SU-DHL-6 (cell line): ENCODE measurements around the gene SARDH.

Source experiments
- H2AFZ ChIP-seq: fragments of 200-600 bp; sonication (generic); 2 replicates; pipeline ENCODE4 v1.6.1; 2014; ENCODE audit warnings: low read depth, mild to moderate bottlenecking, moderate library complexity, mixed read lengths, antibody characterized with exemption, low read length; ENCODE audit not compliant: severe bottlenecking
- H3F3A ChIP-seq: fragments of 200-600 bp; shearing (Covaris generic); 2 replicates; pipeline ENCODE4 v1.6.0; 2016; ENCODE audit warnings: antibody characterized with exemption, mild to moderate bottlenecking; ENCODE audit not compliant: insufficient read depth
- H3K27ac ChIP-seq: fragments of 200-600 bp; sonication (generic); 2 replicates; pipeline ENCODE4 v1.5.1; 2016; ENCODE audit warnings: low read depth, mild to moderate bottlenecking, low read length, moderate library complexity, mixed read lengths
- H3K27me3 ChIP-seq: fragments of 200-600 bp; sonication (generic), shearing (Covaris generic); 2 replicates; pipeline ENCODE4 v1.6.0; 2014; ENCODE audit warnings: mild to moderate bottlenecking, low read length
- H3K36me3 ChIP-seq: fragments of 200-600 bp; sonication (generic); 2 replicates; pipeline ENCODE4 v1.6.1; 2014; ENCODE audit warnings: mild to moderate bottlenecking, low read length, mixed read lengths
- H3K4me2 ChIP-seq: fragments of 300-600, 200-600 bp; shearing (Covaris generic), sonication (generic); 2 replicates; pipeline ENCODE4 v1.6.0; 2014; ENCODE audit warnings: low read length, low read depth, mild to moderate bottlenecking; ENCODE audit not compliant: poor library complexity, severe bottlenecking
- H3K4me3 ChIP-seq: fragments of 200-600 bp; sonication (generic); 2 replicates; pipeline ENCODE4 v1.5.1; 2014; ENCODE audit warnings: antibody characterized with exemption, low read length, mild to moderate bottlenecking, mixed read lengths; ENCODE audit not compliant: insufficient read depth, poor library complexity, severe bottlenecking
- H3K79me2 ChIP-seq: fragments of 200-600 bp; sonication (generic); 2 replicates; pipeline ENCODE4 v1.6.1; 2014; ENCODE audit warnings: mild to moderate bottlenecking, low read length, moderate library complexity; ENCODE audit not compliant: insufficient read depth
- H3K9ac ChIP-seq: fragments of 200-600 bp; sonication (generic); 2 replicates; pipeline ENCODE4 v1.7.0; 2014; ENCODE audit warnings: mild to moderate bottlenecking, low read length
- H3K9me2 ChIP-seq: fragments of 200-600 bp; sonication (generic); replicated peaks from 2 replicates; pipeline ENCODE4 v1.6.1; 2014; ENCODE audit warnings: low read length; ENCODE audit not compliant: insufficient read depth
- H3K9me3 ChIP-seq: fragments of 200-600 bp; sonication (generic); 2 replicates; pipeline ENCODE4 v1.6.1; 2014; ENCODE audit warnings: low read length, mixed read lengths; ENCODE audit not compliant: insufficient read depth
- H4K20me1 ChIP-seq: fragments of 200-600 bp; sonication (generic); 2 replicates; pipeline ENCODE4 v1.6.1; 2014; ENCODE audit warnings: low read depth, mild to moderate bottlenecking, antibody characterized with exemption, low read length, moderate library complexity, mixed read lengths
- CTCF ChIP-seq: fragments of 200-600 bp; sonication (generic); IDR thresholded peaks from one replicate; pipeline ENCODE4 v1.5.1; 2017; ENCODE audit warnings: antibody characterized with exemption, mild to moderate bottlenecking, low read length, moderate library complexity; ENCODE audit not compliant: insufficient read depth, poor library complexity, severe bottlenecking
- EZH2phosphoT487 ChIP-seq: fragments of 200-600 bp; sonication (generic), shearing (Covaris generic); conservative IDR thresholded peaks from 2 replicates; pipeline ENCODE4 v1.6.1; 2018; ENCODE audit warnings: mild to moderate bottlenecking, antibody characterized with exemption, low read length, moderate library complexity, mixed read lengths

Gene SARDH

GRCh38 chr9:133670466-133670865 lies 67.7 kb downstream of the SARDH start:
- no peak overlapping the region for H3K9ac ChIP-seq
- H3K4me2 ChIP-seq = no peak overlapping the region
- no peaks in the 10 kb centered on the region for H3K9me2 ChIP-seq
- no peak overlapping the region for H3K4me3 ChIP-seq
- no peaks in the 10 kb centered on the region for H3K27me3 ChIP-seq
- H3F3A ChIP-seq = no peaks in the 10 kb centered on the region
- no peaks in the 10 kb centered on the region for H3K9me3 ChIP-seq
- no peak for TF ChIP-seq EZH2phosphoT487
- no peak for TF ChIP-seq CTCF
- no peaks in the 10 kb centered on the region for H3K79me2 ChIP-seq
- H3K36me3 ChIP-seq = no peaks in the 10 kb centered on the region
- H3K27ac ChIP-seq = no peak overlapping the region
- no peaks in the 10 kb centered on the region for H4K20me1 ChIP-seq
- no peak overlapping the region for H2AFZ ChIP-seq

DNA sequence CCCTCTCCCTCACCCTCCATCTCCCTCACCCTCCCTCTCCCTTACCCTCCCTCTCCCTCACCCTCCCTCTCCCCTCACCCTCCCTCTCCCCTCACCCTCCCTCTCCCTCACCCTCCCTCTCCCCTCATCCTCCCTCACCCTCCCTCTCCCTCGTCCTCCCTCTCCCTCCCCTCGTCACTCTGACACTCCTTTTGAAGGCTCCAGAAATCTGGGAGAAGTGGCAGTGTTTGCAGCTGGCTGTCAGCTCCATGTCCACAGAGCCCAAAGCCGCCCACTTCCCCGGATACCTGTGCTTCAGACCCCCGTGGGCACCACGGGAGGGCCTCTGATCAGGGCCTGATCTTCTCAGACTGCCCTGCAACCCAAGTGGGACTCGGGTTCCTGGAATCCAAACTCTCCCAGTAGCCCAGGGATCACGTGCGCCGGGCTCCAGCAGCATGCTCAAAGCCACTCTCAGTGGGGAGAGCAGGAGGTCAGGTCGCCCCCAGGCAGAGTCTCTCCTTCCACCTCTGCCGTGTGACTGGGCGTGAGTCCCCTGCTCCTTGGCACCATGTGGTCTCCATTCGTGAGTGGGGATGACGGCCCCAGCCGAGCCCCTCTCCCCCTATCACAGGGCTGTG lies 68.9 kb downstream of the SARDH start:
- TF ChIP-seq CTCF (no peak), EZH2phosphoT487 (no peak)

DNA sequence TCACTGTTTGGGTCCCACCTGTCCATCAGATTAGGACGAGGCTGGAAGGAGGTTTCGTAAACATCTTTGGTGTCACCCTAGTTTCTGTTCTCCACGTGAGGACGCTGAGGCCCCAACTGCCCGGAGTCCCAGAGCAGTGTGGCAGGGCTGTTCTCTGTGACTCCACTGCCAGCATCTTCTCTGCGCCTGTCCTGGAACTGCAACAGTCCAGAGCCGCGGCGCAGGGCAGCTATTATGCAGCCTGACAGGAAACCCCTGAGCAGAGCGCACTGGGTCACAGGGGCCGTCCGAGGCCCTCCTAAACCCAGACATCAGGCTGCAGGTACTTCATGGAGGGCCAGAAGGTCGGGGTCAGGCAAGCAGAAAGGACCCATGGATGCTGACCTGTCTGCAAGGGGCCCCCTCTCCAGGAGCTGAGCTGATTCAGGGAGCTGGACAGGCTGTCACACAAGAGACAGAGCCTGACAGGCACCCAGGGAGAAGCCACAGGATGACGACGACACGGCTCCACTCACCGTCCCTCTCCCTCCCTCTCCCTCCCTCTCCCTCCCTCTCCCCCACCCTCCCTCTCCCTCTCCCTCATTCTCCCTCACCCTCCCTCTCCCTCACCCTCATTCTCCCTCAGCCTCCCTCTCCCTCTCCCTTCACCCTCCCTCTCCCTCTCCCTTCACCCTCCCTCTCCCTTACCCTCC lies 70.2 kb downstream of the SARDH start:
- Histone ChIP-seq H3K4me2 (no peak overlapping the region), H4K20me1 (no peaks in the 10 kb centered on the region), H3K4me3 (no peak overlapping the region), H2AFZ (no peak overlapping the region), H3K36me3 (no peaks in the 10 kb centered on the region), H3K27me3 (no peaks in the 10 kb centered on the region), H3K27ac (no peak overlapping the region), H3K9me2 (no peaks in the 10 kb centered on the region), H3K9ac (no peak overlapping the region), H3K9me3 (no peaks in the 10 kb centered on the region), H3K79me2 (no peaks in the 10 kb centered on the region), H3F3A (no peaks in the 10 kb centered on the region)
- TF ChIP-seq EZH2phosphoT487 (no peak), CTCF (no peak)

More for the DNA sequence above, 68.9 kb downstream of the SARDH start:
- Histone ChIP-seq H3K36me3 (no peaks in the 10 kb centered on the region), H3K27me3 (no peaks in the 10 kb centered on the region), H3K4me3 (no peak overlapping the region), H3K79me2 (no peaks in the 10 kb centered on the region), H3K9me3 (no peaks in the 10 kb centered on the region), H3K27ac (no peak overlapping the region), H3F3A (no peaks in the 10 kb centered on the region), H3K9me2 (no peaks in the 10 kb centered on the region), H4K20me1 (no peaks in the 10 kb centered on the region), H3K4me2 (no peak overlapping the region), H2AFZ (no peak overlapping the region), H3K9ac (no peak overlapping the region)
